Measurements from ENCODE around the gene IKBKE. TPM values are rescaled to one million over a fixed set of nuclear protein-coding genes. Genes with fewer than 3 reads are reported as not detected.

The IKBKE gene
- total and polyA plus RNA-seq, 2 of the 8 experiments (the other 6 are each of a cell fraction or from before 2014, with no cell fraction given): 8.6 to 12.0 TPM

DNA sequence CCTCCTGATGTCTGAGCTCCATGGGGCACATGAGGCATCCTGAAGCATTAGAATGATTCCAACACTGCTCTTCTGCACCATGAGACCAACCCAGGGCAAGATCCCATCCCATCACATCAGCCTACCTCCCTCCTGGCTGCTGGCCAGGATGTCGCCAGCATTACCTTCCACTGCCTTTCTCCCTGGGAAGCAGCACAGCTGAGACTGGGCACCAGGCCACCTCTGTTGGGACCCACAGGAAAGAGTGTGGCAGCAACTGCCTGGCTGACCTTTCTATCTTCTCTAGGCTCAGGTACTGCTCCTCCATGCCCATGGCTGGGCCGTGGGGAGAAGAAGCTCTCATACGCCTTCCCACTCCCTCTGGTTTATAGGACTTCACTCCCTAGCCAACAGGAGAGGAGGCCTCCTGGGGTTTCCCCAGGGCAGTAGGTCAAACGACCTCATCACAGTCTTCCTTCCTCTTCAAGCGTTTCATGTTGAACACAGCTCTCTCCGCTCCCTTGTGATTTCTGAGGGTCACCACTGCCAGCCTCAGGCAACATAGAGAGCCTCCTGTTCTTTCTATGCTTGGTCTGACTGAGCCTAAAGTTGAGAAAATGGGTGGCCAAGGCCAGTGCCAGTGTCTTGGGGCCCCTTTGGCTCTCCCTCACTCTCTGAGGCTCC, 26.0 kb downstream of the IKBKE start:
- H2BK5ac ChIP-seq (ENCODE audit: low read depth, low read length): no peak overlapping the region
- ChIA-PET CTCF (ENCODE audit: partially characterized antibody) (interaction anchor here (0.6 to 13.3 kb wide), 16 partner anchors 10 to 168 kb away, joined by 3 to 167 read pairs (median 4); partner anchors contain the start of genes EIF2D, IKBKE and RASSF5), POLR2A (ENCODE audit: partially characterized antibody) (interaction anchor here (1.4 to 4.7 kb wide), 2 partner anchors 10 to 48 kb away, joined by 4 to 23 read pairs; partner anchors contain the start of gene RASSF5)
- no peak overlapping the region for H3K4ac ChIP-seq (replicated peaks; ENCODE audit: insufficient read length, low read depth, low read length)
- no peak overlapping the region for H2AFZ ChIP-seq (ENCODE audit: low read length)
- DNase-seq (ENCODE audit: low read depth in 1 of 2, low spot score in 2 of 2) (no peak), FAIRE-seq (no peak)
- no peaks in the 10 kb centered on the region for H3K79me1 ChIP-seq (ENCODE audit: low read depth, low read length)
- H3K79me2 ChIP-seq (ENCODE audit: control insufficient read depth in 1 of 2, insufficient read depth in 2 of 2, low read length in 2 of 2): no peaks in the 10 kb centered on the region
- H2BK12ac ChIP-seq (ENCODE audit: low read depth, low read length): no peak overlapping the region
- TF ChIP-seq TEAD4 (IDR thresholded peaks at IDR 0.05; ENCODE audit: low read depth, low read length) (no peak), TAF1 (IDR thresholded peaks at IDR 0.05; ENCODE audit: low read depth, low read length) (no peak), CTCF (IDR thresholded peaks at IDR 0.05; ENCODE audit: control extremely low read depth in 1 of 3, insufficient read depth in 1 of 3, low read depth in 1 of 3, low read length in 3 of 3) (no peak), ZNF274 (IDR thresholded peaks at IDR 0.05; ENCODE audit: borderline replicate concordance, extremely low read depth, low read length) (no peak), RBBP5 (IDR thresholded peaks at IDR 0.05; ENCODE audit: borderline replicate concordance, low read depth, low read length) (no peak), BACH1 (IDR thresholded peaks at IDR 0.05; ENCODE audit: low read length) (no peak), SRF (IDR thresholded peaks at IDR 0.05; ENCODE audit: low read depth, low read length) (no peak), TAF7 (optimal IDR thresholded peaks at IDR 0.05; ENCODE audit: borderline replicate concordance, low read depth, low read length) (no peak), KDM4A (IDR thresholded peaks at IDR 0.05; ENCODE audit: low read depth, low read length, severe bottlenecking) (no peak)
- no peak overlapping the region for H3K23ac ChIP-seq (ENCODE audit: insufficient read length)
- no peak overlapping the region for H2BK15ac ChIP-seq (ENCODE audit: low read length)
- H4K91ac ChIP-seq (replicated peaks; ENCODE audit: insufficient read length, low read length): no peak overlapping the region
- H3K9ac ChIP-seq (replicated peaks in 1 of 4; ENCODE audit: extremely low read depth in 1 of 4, low read depth in 3 of 4, low read length in 3 of 4): no peak overlapping the region
- H3K23me2 ChIP-seq (ENCODE audit: low read depth, low read length): no peaks in the 10 kb centered on the region
- H2BK20ac ChIP-seq (ENCODE audit: low read length): no peak overlapping the region
- H3K18ac ChIP-seq (ENCODE audit: extremely low read depth, low read length): no peak overlapping the region
- H3K4me2 ChIP-seq (ENCODE audit: insufficient read depth in 1 of 2, low read depth in 2 of 2, low read length in 2 of 2): no peak overlapping the region
- no peak overlapping the region for H4K8ac ChIP-seq (ENCODE audit: extremely low read depth, insufficient read depth, low read length)
- 67% methylated on average over 6 of the region's 6 CpGs; no CpG with 5 or more reads in 1 of the 2 experiments for WGBS, 2 experiments (ENCODE audit: extremely low coverage in 1 of 2, insufficient coverage in 1 of 2, insufficient read length in 1 of 2, insufficient replicate concordance in 2 of 2, low coverage in 1 of 2, low lambda C conversion rate in 2 of 2, missing lambda C conversion rate in 1 of 2)
- H4K5ac ChIP-seq (ENCODE audit: insufficient read length, low read depth, low read length): no peak overlapping the region
- H4K20me1 ChIP-seq (replicated peaks in 1 of 2; ENCODE audit: control insufficient read depth in 1 of 2, insufficient read depth in 2 of 2, low read length in 2 of 2): peaks cover 2% of the 10 kb centered on the region in 2 experiments
- peaks cover 0 to 4% (median 2%) of the 10 kb centered on the region in 4 experiments; a peak in 1 of 8 replicates for H3K36me3 ChIP-seq (ENCODE audit: control insufficient read depth in 2 of 4, insufficient read depth in 4 of 4, low read length in 3 of 4)
- no peak overlapping the region for H3K14ac ChIP-seq (ENCODE audit: insufficient read length)
- no peak overlapping the region for H2BK120ac ChIP-seq (replicated peaks; ENCODE audit: low read depth, low read length)
- H3K4me3 ChIP-seq (ENCODE audit: extremely low read depth in 1 of 4, insufficient read depth in 2 of 4, low read depth in 3 of 4, low read length in 4 of 4): no peak overlapping the region
- H3K27ac ChIP-seq (ENCODE audit: low read depth, low read length): no peak overlapping the region
- 0 out of 7 replicates have a peak, but pooled peaks cover 0 to 3% (median 0%) of the 10 kb centered on the region in 4 experiments for H3K4me1 ChIP-seq (replicated peaks in 1 of 4; ENCODE audit: control insufficient read depth in 3 of 4, insufficient read depth in 4 of 4, low read length in 3 of 4)
- no peaks in the 10 kb centered on the region for H3K27me3 ChIP-seq (replicated peaks in 1 of 4; ENCODE audit: control insufficient read depth in 3 of 4, extremely low read depth in 1 of 4, insufficient read depth in 3 of 4, low read length in 3 of 4)
- no peak overlapping the region for H3K56ac ChIP-seq (replicated peaks; ENCODE audit: insufficient read length, low read depth, low read length)
- H2AK5ac ChIP-seq (ENCODE audit: low read depth, low read length): no peak overlapping the region
- H3K9me3 ChIP-seq (ENCODE audit: insufficient read depth in 2 of 2, low read depth in 1 of 2, low read length in 1 of 2): no peaks in the 10 kb centered on the region

Data from H1 (cell line).